ENCODE results near the gene BSN. TPM values are rescaled to one million over a fixed set of nuclear protein-coding genes. Genes with fewer than 3 reads are reported as not detected.
A peak's percentile ranks its signal among the peaks of the same experiment; 100 is the strongest.

Gene BSN
- total RNA-seq, 2 donors from 2014 or later, result 0.82 to 11.6 TPM

- peak overlapping the region; percentile 67 to 77 for H3K4me3 ChIP-seq
- intact Hi-C loops (cut with DNase I), result no loop called here
- no peaks in the 10 kb centered on the region for H3K9me3 ChIP-seq
- H3K27ac ChIP-seq, result peak overlapping the region; percentile 90 to 91
- peaks cover 2 to 6% of the 10 kb centered on the region in 2 donors for H3K36me3 ChIP-seq
- DNase-seq (ENCODE audit: low spot score), result peak; percentile 29
- H3K4me1 ChIP-seq (replicated peaks), result peaks cover 6% of the 10 kb centered on the region
- no peaks in the 10 kb centered on the region for H3K27me3 ChIP-seq (replicated peaks; ENCODE audit: insufficient read depth)
- TF ChIP-seq POLR2A (IDR thresholded peaks at IDR 0.05) (no peak), CTCF (IDR thresholded peaks at IDR 0.05) (peak in 2 of 4 experiments; percentile 21 to 28), POLR2AphosphoS5 (IDR thresholded peaks at IDR 0.05) (no peak)
- WGBS, result 5% methylated on average over 28 of the region's 34 CpGs
Measured at GRCh38 chr3:49674497-49674983, 120.3 kb downstream of the BSN start.

GRCh38 chr3:49675912-49676311 is 121.6 kb downstream of the BSN start:
- Histone ChIP-seq H3K27ac (no peak overlapping the region), H3K9me3 (no peaks in the 10 kb centered on the region), H3K4me1 (replicated peaks) (peaks cover 6% of the 10 kb centered on the region), H3K36me3 (peaks cover 8 to 18% of the 10 kb centered on the region in 2 donors), H3K27me3 (replicated peaks; ENCODE audit: insufficient read depth) (no peaks in the 10 kb centered on the region), H3K4me3 (no peak overlapping the region)
- no peak for DNase-seq (ENCODE audit: low spot score)
- WGBS, result 91% methylated on average over 11 of the region's 11 CpGs
- intact Hi-C loops (cut with DNase I), result no loop called here
- no peak for TF ChIP-seq CTCF (IDR thresholded peaks at IDR 0.05)
- TF ChIP-seq POLR2A (IDR thresholded peaks at IDR 0.05), result no peak
- no peak for TF ChIP-seq POLR2AphosphoS5 (IDR thresholded peaks at IDR 0.05)

- Histone ChIP-seq H3K36me3 (peaks cover 17 to 44% of the 10 kb centered on the region in 2 donors), H3K4me1 (replicated peaks) (no peaks in the 10 kb centered on the region), H3K27me3 (replicated peaks; ENCODE audit: insufficient read depth) (no peaks in the 10 kb centered on the region), H3K9me3 (no peaks in the 10 kb centered on the region), H3K4me3 (no peak overlapping the region), H3K27ac (no peak overlapping the region)
- WGBS, result 87% methylated on average over 4 of the region's 7 CpGs
- TF ChIP-seq CTCF (IDR thresholded peaks at IDR 0.05) (no peak), POLR2A (IDR thresholded peaks at IDR 0.05) (no peak), POLR2AphosphoS5 (IDR thresholded peaks at IDR 0.05) (no peak)
- no peak for DNase-seq (ENCODE audit: low spot score)
- intact Hi-C loops (cut with DNase I), result no loop called here
Measured at GRCh38 chr3:49680493-49681231, 126.4 kb downstream of the BSN start.

- DNase-seq (ENCODE audit: low spot score), result no peak
- intact Hi-C loops (cut with DNase I), result no loop called here
- Histone ChIP-seq H3K36me3 (peaks cover 17 to 40% of the 10 kb centered on the region in 2 donors), H3K9me3 (no peaks in the 10 kb centered on the region), H3K27me3 (replicated peaks; ENCODE audit: insufficient read depth) (no peaks in the 10 kb centered on the region), H3K4me1 (replicated peaks) (no peaks in the 10 kb centered on the region), H3K27ac (no peak overlapping the region), H3K4me3 (no peak overlapping the region)
- WGBS, result 96% methylated on average over 2 of the region's 2 CpGs
- TF ChIP-seq CTCF (IDR thresholded peaks at IDR 0.05), result no peak
- no peak for TF ChIP-seq POLR2AphosphoS5 (IDR thresholded peaks at IDR 0.05)
- TF ChIP-seq POLR2A (IDR thresholded peaks at IDR 0.05), result no peak
Measured at GRCh38 chr3:49681232-49681522, 126.9 kb downstream of the BSN start.

- DNase-seq (ENCODE audit: low spot score), result no peak
- TF ChIP-seq POLR2A (IDR thresholded peaks at IDR 0.05), result no peak
- TF ChIP-seq CTCF (IDR thresholded peaks at IDR 0.05), result no peak
- no peak for TF ChIP-seq POLR2AphosphoS5 (IDR thresholded peaks at IDR 0.05)
- H3K36me3 ChIP-seq, result peaks cover 17 to 38% of the 10 kb centered on the region in 2 donors
- no peaks in the 10 kb centered on the region for H3K4me1 ChIP-seq (replicated peaks)
- no peaks in the 10 kb centered on the region for H3K9me3 ChIP-seq
- intact Hi-C loops (cut with DNase I), result no loop called here
- no peak overlapping the region for H3K27ac ChIP-seq
- WGBS, result 80% methylated on average over 4 of the region's 4 CpGs
- H3K27me3 ChIP-seq (replicated peaks; ENCODE audit: insufficient read depth), result no peaks in the 10 kb centered on the region
- H3K4me3 ChIP-seq, result no peak overlapping the region
Measured at GRCh38 chr3:49681543-49681942, 127.3 kb downstream of the BSN start.
